ENCODE data around the gene UCHL3.

- TF ChIP-seq ZNF124 (CRISPR knock-in tag; IDR thresholded peaks at IDR 0.05), result no peak
- TF ChIP-seq MEIS2 (IDR thresholded peaks at IDR 0.05; ENCODE audit: partially characterized antibody), result no peak
- TF ChIP-seq MTA2 (IDR thresholded peaks at IDR 0.05; ENCODE audit: low read depth), result no peak
- no peak for TF ChIP-seq POLR2A (conservative IDR thresholded peaks at IDR 0.05)
- TF ChIP-seq E2F6 (IDR thresholded peaks at IDR 0.05; ENCODE audit: borderline replicate concordance in 1 of 2, extremely low read depth in 1 of 2, insufficient read depth in 1 of 2, insufficient read length in 1 of 2, low read depth in 1 of 2, low read length in 1 of 2, poor library complexity in 1 of 2, severe bottlenecking in 1 of 2), result no peak
- no peak for TF ChIP-seq ZNF830 (CRISPR knock-in tag; IDR thresholded peaks at IDR 0.05)
- TF ChIP-seq REST (IDR thresholded peaks at IDR 0.05; ENCODE audit: borderline replicate concordance), result no peak
- TF ChIP-seq REST (CRISPR knock-in tag; IDR thresholded peaks at IDR 0.05; ENCODE audit: low read depth), result no peak
- no peak for TF ChIP-seq SP1 (CRISPR knock-in tag; IDR thresholded peaks at IDR 0.05)
- TF ChIP-seq DMBX1 (CRISPR knock-in tag; IDR thresholded peaks at IDR 0.05; ENCODE audit: borderline replicate concordance), result no peak
- TF ChIP-seq SIN3A (IDR thresholded peaks at IDR 0.05; ENCODE audit: borderline replicate concordance in 2 of 2, control insufficient read depth in 1 of 2, low read depth in 2 of 2, low read length in 2 of 2), result no peak
- no peak for TF ChIP-seq CTCF (IDR thresholded peaks at IDR 0.05 in 2 of 3, conservative IDR thresholded peaks at IDR 0.05 in 1 of 3; ENCODE audit: insufficient read depth in 2 of 3, low read depth in 1 of 3, low read length in 3 of 3)
- TF ChIP-seq PTRF (tag; IDR thresholded peaks at IDR 0.05), result no peak
- TF ChIP-seq BHLHE40 (IDR thresholded peaks at IDR 0.05; ENCODE audit: low read length), result no peak
- no peak for TF ChIP-seq ZFX (CRISPR knock-in tag; IDR thresholded peaks at IDR 0.05)
Measured at GRCh38 chr13:75652726-75653125, 103.1 kb downstream of the UCHL3 start.

Measured in K562 (cell line).